Kidney (tissue), 14 donors: ENCODE measurements around the gene HNRNPLL. TPM values are rescaled to one million over a fixed set of nuclear protein-coding genes. Genes with fewer than 3 reads are reported as not detected.

Experiments used
- DNase-seq, 5 donors: peaks; one replicate each; pipeline ENCODE4 v3.0.0-alpha.2; 2013 to 2020
- FAIRE-seq: peaks from 2 replicates; lab custom pipeline; 2012; peaks lifted over from hg19 to GRCh38; lab: Jason Lieb, UNC
- H3K27ac ChIP-seq, 2 donors: one replicate each; pipeline ENCODE4 v1.7.0; 2013; ENCODE audit warnings: low read depth in 2 of 2, low read length in 2 of 2, inconsistent platforms in 1 of 2
- H3K27me3 ChIP-seq: one replicate; pipeline ENCODE4 v1.7.1; 2013; ENCODE audit warnings: low read length, inconsistent platforms; ENCODE audit not compliant: control insufficient read depth, insufficient read depth
- H3K36me3 ChIP-seq, 3 donors: one replicate each; pipeline versions ENCODE4 v1.7.0 to v1.7.1; 2013; ENCODE audit warnings: low read length in 3 of 3, control low read depth in 1 of 3, inconsistent platforms in 1 of 3; ENCODE audit not compliant: insufficient read depth in 3 of 3, control insufficient read depth in 2 of 3
- H3K4me1 ChIP-seq, 3 donors: one replicate each; pipeline versions ENCODE4 v1.7.0 to v1.7.1; 2013; ENCODE audit warnings: low read length in 3 of 3, inconsistent platforms in 1 of 3, low read depth in 1 of 3; ENCODE audit not compliant: control insufficient read depth in 2 of 3, insufficient read depth in 2 of 3
- H3K4me3 ChIP-seq, 3 donors: one replicate each; pipeline versions ENCODE4 v1.7.0 to v1.8.1; 2013; ENCODE audit warnings: low read length in 3 of 3, control low read depth in 1 of 3, inconsistent platforms in 1 of 3
- H3K9ac ChIP-seq, 3 donors: one replicate each; pipeline versions ENCODE4 v1.7.0 to v1.7.1; 2013; ENCODE audit warnings: low read length in 3 of 3, control low read depth in 1 of 3, inconsistent platforms in 1 of 3
- H3K9me3 ChIP-seq, 3 donors: one replicate each; pipeline versions ENCODE4 v1.7.0 to v1.7.1; 2013; ENCODE audit warnings: low read length in 3 of 3, control low read depth in 1 of 3, inconsistent platforms in 1 of 3; ENCODE audit not compliant: control insufficient read depth in 2 of 3, insufficient read depth in 1 of 3
- CTCF ChIP-seq: IDR thresholded peaks from 3 replicates; pipeline ENCODE4 v1.5.1; 2012; ENCODE audit warnings: mild to moderate bottlenecking, moderate library complexity, borderline replicate concordance; ENCODE audit not compliant: insufficient read depth; ENCODE audit errors: extremely low read depth
- intact Hi-C: fragments of 100-400 bp; cut with DNase I; formaldehyde crosslinking; loops from one replicate; pipeline ENCODE4 v1.11.1; 2022
- polyA plus RNA-seq: library from polyadenylated mRNA; stranded (reverse); fragments of 350-450 nt; fragmentation: Illumina TruSeq; extraction: RNeasy Lipid Tissue Mini Kit (QIAGEN cat#74804); gene quantifications from one replicate; pipeline ENCODE4 v1.2.3, GENCODE V29; 2014; ENCODE audit warnings: low read depth, low replicate concordance; ENCODE audit not compliant: insufficient read depth
- total RNA-seq: library from RNA; stranded (reverse); fragmentation: NEBNext Ultra II Directional; extraction: Animal tissue kit (Norgen Biotek cat#: 25700); gene quantifications from one replicate; pipeline ENCODE4 v1.2.1, GENCODE V29; 2021
- donor health status: control.
- donor health status: control.
- donor health status: control.
- donor health status: control.
- donor health status: control.
- donor health status: DM: yes; HTN: yes; CAD: no.
- donor health status: Normal renal cell carcinoma (clear cell type).

The HNRNPLL gene
- total and polyA plus RNA-seq, 2 donors from 2014 or later: 15.5 to 51.0 TPM

DNA sequence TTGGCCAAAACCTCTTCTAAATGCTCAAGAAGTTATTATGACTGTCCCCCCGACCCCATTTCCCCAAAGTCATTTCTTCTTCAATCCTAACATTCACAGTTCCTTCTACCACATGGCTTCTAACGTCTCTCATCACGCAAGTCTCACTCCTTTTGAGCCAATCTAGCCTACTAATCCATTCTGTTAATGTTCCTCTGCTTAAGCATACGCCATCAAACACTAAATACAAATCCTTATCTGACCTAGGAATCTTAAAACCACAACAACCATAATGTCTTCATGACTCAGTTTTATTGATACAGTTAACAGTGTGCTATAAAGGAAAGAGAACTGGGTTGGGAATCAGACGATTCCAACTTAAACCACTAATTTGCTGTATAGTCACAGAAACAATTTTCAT, 23.9 kb downstream of the HNRNPLL start:
- DNase-seq (no peak), FAIRE-seq (no peak)
- H3K27ac ChIP-seq: no peak overlapping the region
- no peaks in the 10 kb centered on the region for H3K4me1 ChIP-seq
- no peak for TF ChIP-seq CTCF
- no peaks in the 10 kb centered on the region for H3K27me3 ChIP-seq
- no peak overlapping the region for H3K4me3 ChIP-seq
- intact Hi-C loops: no loop called here
- H3K9ac ChIP-seq: no peak overlapping the region
- no peaks in the 10 kb centered on the region for H3K9me3 ChIP-seq
- peaks cover 4 to 16% (median 13%) of the 10 kb centered on the region in 3 donors for H3K36me3 ChIP-seq

GRCh38 chr2:38574278-38574677, 28.4 kb downstream of the HNRNPLL start:
- FAIRE-seq: no peak
- no peak overlapping the region for H3K9ac ChIP-seq
- intact Hi-C loops: no loop called here
- no peaks in the 10 kb centered on the region for H3K27me3 ChIP-seq
- H3K4me3 ChIP-seq: no peak overlapping the region
- H3K36me3 ChIP-seq: peaks cover 7 to 13% (median 12%) of the 10 kb centered on the region in 3 donors
- no peak for TF ChIP-seq CTCF
- DNase-seq: no peak
- no peaks in the 10 kb centered on the region for H3K9me3 ChIP-seq
- H3K27ac ChIP-seq: no peak overlapping the region
- H3K4me1 ChIP-seq: no peaks in the 10 kb centered on the region

- H3K9ac ChIP-seq: no peak overlapping the region
- DNase-seq (no peak), FAIRE-seq (no peak)
- no peaks in the 10 kb centered on the region for H3K9me3 ChIP-seq
- no peak for TF ChIP-seq CTCF
- H3K27me3 ChIP-seq: no peaks in the 10 kb centered on the region
- no peak overlapping the region for H3K4me3 ChIP-seq
- intact Hi-C loops: no loop called here
- H3K4me1 ChIP-seq: no peaks in the 10 kb centered on the region
- H3K27ac ChIP-seq: no peak overlapping the region
- H3K36me3 ChIP-seq: peaks cover 13 to 17% (median 15%) of the 10 kb centered on the region in 3 donors
These were observed 30.6 kb downstream of the HNRNPLL start for GRCh38 chr2:38572167-38572566.

DNA sequence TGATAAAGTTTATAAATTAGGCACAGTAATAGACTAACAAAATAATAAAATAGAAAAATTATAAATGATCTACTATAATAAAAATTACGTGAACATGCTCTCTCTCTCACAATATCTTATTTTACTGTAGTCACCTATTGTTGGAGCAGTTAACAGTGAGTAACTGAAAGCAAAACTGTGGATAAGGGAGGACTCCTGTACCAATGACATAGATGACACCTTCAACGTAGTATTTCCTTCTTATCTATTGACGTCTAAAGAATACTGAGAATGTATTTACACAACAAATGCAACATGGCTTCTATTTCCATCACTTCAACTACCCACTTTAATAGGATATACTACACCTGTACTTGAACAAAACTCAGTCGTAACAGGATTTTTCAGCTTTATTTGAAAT, 31.5 kb downstream of the HNRNPLL start:
- TF ChIP-seq CTCF: no peak
- Histone ChIP-seq H3K4me3 (no peak overlapping the region), H3K36me3 (peaks cover 13 to 15% (median 13%) of the 10 kb centered on the region in 3 donors), H3K9ac (no peak overlapping the region), H3K27me3 (no peaks in the 10 kb centered on the region), H3K27ac (no peak overlapping the region), H3K9me3 (no peaks in the 10 kb centered on the region), H3K4me1 (no peaks in the 10 kb centered on the region)
- DNase-seq: no peak
- FAIRE-seq: no peak
- intact Hi-C loops: no loop called here
